HL-60 (cell line): Measurements from ENCODE around the gene SNX8.

Source experiments
- POLR2AphosphoS5 ChIP-seq: IDR thresholded peaks from 2 replicates; pipeline ENCODE4 v1.6.1; 2012; ENCODE audit warnings: low read depth
- SPI1 ChIP-seq: IDR thresholded peaks from 2 replicates; pipeline ENCODE4 v1.6.1; 2012; ENCODE audit warnings: low read depth, mild to moderate bottlenecking, borderline replicate concordance
- TF ChIP-seq, protein P1 (sequence below): IDR thresholded peaks from one replicate; pipeline ENCODE4 v1.5.1; 2011; ENCODE audit warnings: low read length, control low read depth, inconsistent platforms; ENCODE audit not compliant: insufficient read depth

DNA sequence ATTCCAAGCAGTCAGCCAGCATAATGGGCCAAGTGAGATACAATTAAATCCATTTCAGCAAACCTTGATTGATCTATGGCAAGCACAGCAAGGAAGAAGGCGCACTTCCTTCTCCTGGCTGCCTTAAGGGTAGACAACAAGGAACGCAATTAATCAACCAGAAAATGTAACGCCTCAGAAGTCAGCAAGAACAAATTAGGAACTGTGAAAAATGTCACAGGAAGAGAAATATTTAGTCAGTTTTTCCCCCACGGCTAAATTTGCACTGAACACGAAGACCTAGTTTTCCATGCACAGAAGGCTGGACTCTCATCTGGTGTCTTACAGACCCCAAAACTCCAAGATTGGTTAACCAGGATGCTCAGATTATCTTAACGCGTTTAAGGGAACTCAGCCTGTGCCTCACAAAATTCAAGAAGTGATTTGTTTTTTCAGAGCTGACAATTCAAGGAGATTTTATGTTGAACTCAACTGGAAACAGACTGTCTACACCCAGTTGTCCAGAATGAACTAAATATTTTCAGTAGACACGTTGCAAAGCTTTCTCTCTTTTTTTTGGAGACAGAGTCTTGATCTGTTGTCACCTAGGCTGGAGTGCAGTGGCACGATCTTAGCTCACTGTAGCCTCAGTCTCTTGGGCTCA is 14.2 kb downstream of the SNX8 start:
- TF ChIP-seq POLR2AphosphoS5 (no peak), SPI1 (no peak)
- TF ChIP-seq, protein P1, sequence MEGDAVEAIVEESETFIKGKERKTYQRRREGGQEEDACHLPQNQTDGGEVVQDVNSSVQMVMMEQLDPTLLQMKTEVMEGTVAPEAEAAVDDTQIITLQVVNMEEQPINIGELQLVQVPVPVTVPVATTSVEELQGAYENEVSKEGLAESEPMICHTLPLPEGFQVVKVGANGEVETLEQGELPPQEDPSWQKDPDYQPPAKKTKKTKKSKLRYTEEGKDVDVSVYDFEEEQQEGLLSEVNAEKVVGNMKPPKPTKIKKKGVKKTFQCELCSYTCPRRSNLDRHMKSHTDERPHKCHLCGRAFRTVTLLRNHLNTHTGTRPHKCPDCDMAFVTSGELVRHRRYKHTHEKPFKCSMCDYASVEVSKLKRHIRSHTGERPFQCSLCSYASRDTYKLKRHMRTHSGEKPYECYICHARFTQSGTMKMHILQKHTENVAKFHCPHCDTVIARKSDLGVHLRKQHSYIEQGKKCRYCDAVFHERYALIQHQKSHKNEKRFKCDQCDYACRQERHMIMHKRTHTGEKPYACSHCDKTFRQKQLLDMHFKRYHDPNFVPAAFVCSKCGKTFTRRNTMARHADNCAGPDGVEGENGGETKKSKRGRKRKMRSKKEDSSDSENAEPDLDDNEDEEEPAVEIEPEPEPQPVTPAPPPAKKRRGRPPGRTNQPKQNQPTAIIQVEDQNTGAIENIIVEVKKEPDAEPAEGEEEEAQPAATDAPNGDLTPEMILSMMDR, result no peak
